ENCODE data around the gene LPCAT1. TPM values are rescaled to one million over a fixed set of nuclear protein-coding genes. Genes with fewer than 3 reads are reported as not detected.

LPCAT1 gene
- total RNA-seq, 2 experiments from 2014 or later = 42.5 to 54.5 TPM

DNA sequence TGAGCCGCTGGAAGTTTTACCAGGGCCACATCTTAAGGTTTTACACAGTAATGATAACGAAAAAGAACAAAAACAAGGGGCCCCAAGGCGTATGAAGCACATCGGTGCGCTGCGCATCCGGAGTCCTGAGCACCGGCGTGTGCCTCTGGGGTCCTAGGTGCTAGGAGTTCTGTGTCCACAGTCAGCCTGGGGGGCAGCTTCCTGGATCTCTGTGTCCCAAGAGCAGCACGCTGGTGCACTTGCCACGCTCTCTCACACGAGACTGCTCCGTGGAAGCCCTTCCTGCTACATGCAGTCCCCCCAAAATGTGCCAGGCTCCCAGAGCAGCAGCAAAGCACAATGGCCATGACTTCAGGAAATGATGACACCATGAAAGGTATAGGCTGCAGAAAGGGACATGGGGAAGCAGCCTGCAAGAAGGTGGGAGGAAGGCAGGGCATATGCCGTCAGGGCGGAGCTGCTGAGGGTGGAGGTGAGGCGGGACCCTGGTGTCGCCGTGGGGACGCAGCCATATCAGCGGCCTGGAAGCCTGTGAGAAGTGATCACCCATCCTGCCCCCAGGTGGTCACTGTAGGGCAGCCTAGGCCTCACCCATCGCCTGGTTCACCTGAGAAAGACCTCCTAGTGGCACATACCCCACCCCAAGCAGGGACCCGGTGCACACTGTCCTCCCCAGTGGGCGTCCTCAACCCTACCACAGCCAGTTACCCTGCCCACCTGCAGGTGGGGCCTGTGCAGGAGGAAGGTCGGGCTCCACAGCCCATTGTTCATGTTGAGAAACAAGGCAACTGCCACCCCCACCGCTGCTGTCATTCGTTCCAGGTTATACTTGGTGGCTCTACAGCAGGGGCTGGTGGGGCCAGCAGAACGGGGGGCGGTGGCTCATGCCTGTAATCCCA lies 54.9 kb downstream of the LPCAT1 start:
- H3K36me3 Mint-ChIP-seq (ENCODE audit: low read depth) = peaks cover 34% of the 10 kb centered on the region
- peaks cover 6% of the 10 kb centered on the region for H3K4me1 Mint-ChIP-seq
- no peak overlapping the region for H3K27ac Mint-ChIP-seq
- no peak for ATAC-seq
- ChIA-PET POLR2A (no interaction called here), CTCF (interaction anchor here (0.7 kb wide), 1 partner anchor 187 kb away, joined by 3 read pairs; no protein-coding TSS in a partner anchor)
- intact Hi-C loops (cut with DNase I, micrococcal nuclease) = loop anchor here in 1 of 2 experiments (1.0 kb wide), 1 partner anchor 301 kb away; no protein-coding TSS in a partner anchor
- no peaks in the 10 kb centered on the region for H3K27me3 Mint-ChIP-seq
- DNase-seq = no peak
- no peak overlapping the region for H3K4me3 Mint-ChIP-seq
- H3K9me3 Mint-ChIP-seq (ENCODE audit: low read depth) = peaks cover 6% of the 10 kb centered on the region

DNA sequence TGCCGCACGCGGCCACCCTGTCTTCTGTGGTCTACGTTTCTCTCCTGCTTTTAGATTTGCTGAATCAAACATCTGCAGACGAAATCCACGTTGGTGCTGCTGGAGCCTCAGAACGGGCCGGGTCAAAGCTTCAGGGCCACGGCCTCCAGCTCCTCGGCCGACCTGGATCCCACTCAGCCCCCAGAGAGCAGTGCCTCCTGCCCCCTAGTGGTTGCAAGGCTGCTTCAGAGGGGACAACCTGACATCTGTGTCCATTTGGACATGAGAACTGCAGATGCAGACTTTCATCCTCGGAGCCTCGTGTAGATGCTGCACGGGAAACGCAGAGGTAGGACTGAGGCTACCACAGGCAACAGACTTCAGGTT lies 55.5 kb downstream of the LPCAT1 start:
- Mint-ChIP-seq H3K27me3 (no peaks in the 10 kb centered on the region), H3K36me3 (ENCODE audit: low read depth) (peaks cover 40% of the 10 kb centered on the region), H3K27ac (no peak overlapping the region), H3K4me1 (peaks cover 6% of the 10 kb centered on the region), H3K9me3 (ENCODE audit: low read depth) (peaks cover 6% of the 10 kb centered on the region), H3K4me3 (no peak overlapping the region)
- no peak for ATAC-seq
- intact Hi-C loops (cut with DNase I, micrococcal nuclease) = loop anchor here in 1 of 2 experiments (1.0 kb wide), 1 partner anchor 300 kb away; no protein-coding TSS in a partner anchor
- ChIA-PET POLR2A (no interaction called here), CTCF (interaction anchor here (0.6 to 1.3 kb wide), 3 partner anchors 67 to 728 kb away, joined by 3 to 4 read pairs (median 4); no protein-coding TSS in a partner anchor)
- DNase-seq = peak; percentile 54

DNA sequence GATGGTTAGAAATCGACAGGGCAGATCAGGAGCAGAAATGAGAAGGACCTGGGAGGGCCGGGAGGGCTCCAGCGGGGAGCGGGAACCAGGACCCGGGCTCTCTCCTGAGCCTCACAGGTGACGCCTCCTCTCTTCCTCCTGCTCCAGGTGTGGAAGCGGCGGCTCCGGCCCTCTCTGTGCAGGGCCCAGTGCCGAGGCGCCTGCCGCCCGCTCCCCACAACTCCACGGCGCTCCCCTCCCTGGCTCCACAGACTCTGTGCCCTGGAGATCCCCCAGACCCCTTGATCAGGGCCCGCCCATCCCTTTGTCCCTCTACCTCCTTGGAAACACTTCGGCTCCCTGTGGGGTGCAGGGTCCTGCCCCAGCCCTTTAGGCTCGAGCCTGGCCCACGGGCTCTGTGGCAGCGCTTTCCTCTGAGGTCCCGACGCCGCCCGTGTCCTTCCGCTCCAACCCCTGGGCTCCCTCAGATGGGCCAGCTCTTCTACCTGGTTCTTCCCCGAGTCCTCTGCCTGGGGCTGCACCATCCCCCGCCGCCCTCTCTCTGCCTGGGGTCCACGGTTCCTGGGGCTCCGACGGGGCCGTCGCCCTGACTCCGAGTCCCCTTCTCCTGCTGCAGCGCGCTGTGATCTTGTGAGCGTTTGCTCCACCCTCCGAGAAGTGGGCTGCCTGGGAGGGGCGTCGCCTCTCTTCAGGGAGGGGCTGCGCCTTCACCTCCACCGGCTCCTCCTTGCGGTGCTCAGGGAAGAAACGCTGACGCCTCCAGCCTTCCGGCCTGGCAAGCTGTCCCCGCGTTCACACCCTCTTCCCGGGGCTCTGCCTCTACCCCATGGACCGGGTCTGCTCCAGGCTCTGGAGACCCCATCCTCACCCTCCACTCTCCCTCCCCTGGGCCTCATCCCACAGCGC lies 56.2 kb downstream of the LPCAT1 start:
- Mint-ChIP-seq H3K4me3 (no peak overlapping the region), H3K9me3 (ENCODE audit: low read depth) (peaks cover 6% of the 10 kb centered on the region), H3K36me3 (ENCODE audit: low read depth) (peaks cover 37% of the 10 kb centered on the region), H3K27me3 (no peaks in the 10 kb centered on the region), H3K4me1 (peaks cover 6% of the 10 kb centered on the region), H3K27ac (no peak overlapping the region)
- DNase-seq (no peak), ATAC-seq (no peak)
- intact Hi-C loops (cut with DNase I, micrococcal nuclease) = loop anchor here in 1 of 2 experiments (1.0 kb wide), 1 partner anchor 299 kb away; no protein-coding TSS in a partner anchor
- ChIA-PET POLR2A (no interaction called here), CTCF (interaction anchor here (0.6 to 1.3 kb wide), 3 partner anchors 68 to 728 kb away, joined by 3 to 4 read pairs (median 4); no protein-coding TSS in a partner anchor)

DNA sequence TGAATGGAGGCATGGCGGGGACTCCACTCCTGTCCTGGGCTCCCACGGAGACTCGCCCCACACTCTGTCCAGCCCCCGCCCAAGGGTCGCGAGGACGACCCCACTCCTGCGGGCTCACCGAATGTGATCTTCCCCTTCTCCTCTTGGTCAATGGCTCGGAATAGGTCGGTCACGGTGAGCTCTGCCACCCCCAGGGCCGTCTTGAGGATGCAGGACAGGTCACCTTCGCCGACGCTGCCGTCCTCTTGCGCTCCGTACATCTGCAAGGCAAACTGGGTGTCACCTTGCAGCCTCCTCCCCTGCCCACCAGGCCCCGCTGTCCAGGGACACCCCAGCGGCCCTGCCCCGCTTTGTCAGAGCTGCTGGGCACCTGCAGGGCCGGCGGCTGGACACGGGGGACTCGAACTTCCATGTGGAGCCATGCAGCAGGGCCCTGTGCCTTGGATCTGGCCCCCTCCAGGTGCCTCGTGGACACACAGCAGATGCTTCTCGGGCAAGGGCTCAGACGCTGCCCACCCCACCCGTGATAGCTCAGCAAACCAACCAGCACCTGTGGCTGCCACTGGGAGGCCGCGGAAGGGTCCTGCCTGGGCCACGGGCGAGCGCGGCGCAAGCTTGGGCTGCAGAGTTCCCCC lies 57.0 kb downstream of the LPCAT1 start:
- POLR2A ChIA-PET = interaction anchor here (1.0 kb wide), 1 partner anchor 37 kb away, joined by 3 read pairs; no protein-coding TSS in a partner anchor
- CTCF ChIA-PET = interaction anchor here (0.9 kb wide), 1 partner anchor 22 kb away, joined by 3 read pairs; no protein-coding TSS in a partner anchor
- Mint-ChIP-seq H3K27me3 (no peaks in the 10 kb centered on the region), H3K4me1 (peaks cover 6% of the 10 kb centered on the region), H3K27ac (no peak overlapping the region), H3K9me3 (ENCODE audit: low read depth) (peaks cover 6% of the 10 kb centered on the region), H3K4me3 (no peak overlapping the region), H3K36me3 (ENCODE audit: low read depth) (peaks cover 46% of the 10 kb centered on the region)
- DNase-seq (no peak), ATAC-seq (no peak)
- intact Hi-C loops (cut with DNase I, micrococcal nuclease) = no loop called here

DNA sequence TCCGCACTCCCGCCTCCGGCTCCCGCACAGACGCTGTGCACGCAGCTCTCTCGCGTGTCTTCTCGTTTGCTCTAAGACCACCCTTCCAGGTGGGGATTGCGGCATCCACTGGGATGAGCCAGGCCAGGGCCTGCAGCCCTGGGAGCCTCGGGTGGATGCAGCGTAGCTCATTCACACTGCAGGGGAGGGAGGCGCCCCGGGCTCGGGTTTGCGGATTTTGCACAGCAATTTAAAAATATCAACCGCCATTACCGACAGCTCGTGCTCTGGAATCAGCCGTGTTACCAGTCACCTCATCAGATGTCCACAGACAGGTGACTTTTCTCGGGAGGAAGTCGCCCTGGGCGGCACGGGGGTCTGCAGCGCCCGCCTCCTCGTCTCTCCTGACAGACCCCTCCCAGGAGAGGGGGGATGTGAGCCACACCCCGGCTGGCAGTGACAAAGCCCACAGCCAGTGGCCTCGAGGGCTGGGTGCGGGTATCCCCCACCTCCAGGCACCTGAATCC lies 57.7 kb downstream of the LPCAT1 start:
- ChIA-PET CTCF (interaction anchor here (0.9 kb wide), 1 partner anchor 23 kb away, joined by 3 read pairs; no protein-coding TSS in a partner anchor), POLR2A (interaction anchor here (1.0 kb wide), 1 partner anchor 37 kb away, joined by 3 read pairs; no protein-coding TSS in a partner anchor)
- no peak for ATAC-seq
- H3K27me3 Mint-ChIP-seq = no peaks in the 10 kb centered on the region
- intact Hi-C loops (cut with DNase I, micrococcal nuclease) = no loop called here
- no peak overlapping the region for H3K4me3 Mint-ChIP-seq
- no peak overlapping the region for H3K27ac Mint-ChIP-seq
- H3K36me3 Mint-ChIP-seq (ENCODE audit: low read depth) = peaks cover 49% of the 10 kb centered on the region
- DNase-seq = no peak
- peaks cover 6% of the 10 kb centered on the region for H3K4me1 Mint-ChIP-seq
- H3K9me3 Mint-ChIP-seq (ENCODE audit: low read depth) = peaks cover 6% of the 10 kb centered on the region

DNA sequence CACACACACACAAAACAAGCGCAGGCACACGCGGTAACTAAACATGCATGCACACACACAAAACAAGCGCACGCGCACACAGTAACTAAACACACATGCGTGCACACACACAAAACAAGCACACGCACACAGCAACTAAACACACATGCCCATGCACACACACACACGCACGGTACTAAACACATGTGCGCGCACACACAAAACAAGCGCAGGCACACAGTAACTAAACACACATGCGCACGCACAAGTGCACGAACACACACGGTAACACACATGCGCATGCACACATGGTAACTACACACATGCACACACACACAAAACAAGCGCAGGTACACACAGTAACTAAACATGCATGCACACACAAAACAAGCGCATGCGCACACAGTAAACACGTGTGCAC lies 58.6 kb downstream of the LPCAT1 start:
- CTCF ChIA-PET = no interaction called here
- intact Hi-C loops (cut with DNase I, micrococcal nuclease) = no loop called here
- no peak for DNase-seq

DNA sequence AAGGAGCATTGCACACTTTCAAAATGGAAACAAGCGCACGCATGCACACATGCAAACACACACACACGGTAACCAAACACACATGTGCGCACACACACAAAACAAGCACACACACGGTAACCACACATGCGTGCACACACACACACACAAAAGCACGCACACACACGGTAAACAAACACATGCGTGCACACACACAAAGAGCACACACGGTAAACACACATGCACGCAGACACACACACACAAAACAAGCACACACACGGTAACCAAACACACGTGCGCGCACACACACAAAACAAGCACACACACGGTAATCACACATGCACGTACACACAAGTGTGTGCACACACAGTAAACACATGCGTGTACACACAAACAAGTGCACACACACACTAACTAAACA lies 59.2 kb downstream of the LPCAT1 start:
- ChIA-PET CTCF (interaction anchor here (0.9 kb wide), 1 partner anchor 26 kb away, joined by 3 read pairs; no protein-coding TSS in a partner anchor), POLR2A (no interaction called here)
- Mint-ChIP-seq H3K4me1 (no peaks in the 10 kb centered on the region), H3K27ac (no peak overlapping the region), H3K4me3 (no peak overlapping the region), H3K9me3 (ENCODE audit: low read depth) (peaks cover 6% of the 10 kb centered on the region), H3K36me3 (ENCODE audit: low read depth) (peaks cover 53% of the 10 kb centered on the region), H3K27me3 (no peaks in the 10 kb centered on the region)
- intact Hi-C loops (cut with DNase I, micrococcal nuclease) = no loop called here
- no peak for ATAC-seq
- no peak for DNase-seq

More for the DNA sequence above, 58.6 kb downstream of the LPCAT1 start:
- H3K4me3 Mint-ChIP-seq = no peak overlapping the region
- ATAC-seq = no peak
- peaks cover 4% of the 10 kb centered on the region for H3K4me1 Mint-ChIP-seq
- H3K9me3 Mint-ChIP-seq (ENCODE audit: low read depth) = peaks cover 6% of the 10 kb centered on the region
- H3K27ac Mint-ChIP-seq = no peak overlapping the region
- POLR2A ChIA-PET = no interaction called here
- H3K27me3 Mint-ChIP-seq = no peaks in the 10 kb centered on the region
- peaks cover 53% of the 10 kb centered on the region for H3K36me3 Mint-ChIP-seq (ENCODE audit: low read depth)

DNA sequence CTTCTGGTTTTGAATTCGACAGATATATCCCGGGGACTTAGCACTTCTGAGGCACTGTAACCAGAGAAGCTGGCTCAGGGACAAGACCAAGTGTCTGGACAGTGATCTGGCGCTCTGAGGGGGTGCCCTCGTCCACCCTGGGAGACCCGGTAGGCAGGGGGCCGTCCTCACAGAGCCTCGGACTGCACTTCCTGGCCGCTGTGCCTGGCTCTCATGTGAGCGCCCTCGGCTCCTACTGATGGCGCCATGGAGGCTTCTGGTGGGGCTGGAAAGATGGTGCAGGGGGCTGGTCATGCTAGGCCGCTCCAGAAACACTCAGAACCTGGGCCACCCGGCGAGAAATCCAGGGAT lies 59.7 kb downstream of the LPCAT1 start:
- intact Hi-C loops (cut with DNase I, micrococcal nuclease) = no loop called here
- Mint-ChIP-seq H3K27me3 (no peaks in the 10 kb centered on the region), H3K36me3 (ENCODE audit: low read depth) (peaks cover 53% of the 10 kb centered on the region), H3K4me3 (no peak overlapping the region), H3K4me1 (no peaks in the 10 kb centered on the region), H3K9me3 (ENCODE audit: low read depth) (peaks cover 6% of the 10 kb centered on the region), H3K27ac (no peak overlapping the region)
- no peak for ATAC-seq
- ChIA-PET CTCF (interaction anchor here (0.7 to 0.9 kb wide), 2 partner anchors 25 to 132 kb away, joined by 3 read pairs; no protein-coding TSS in a partner anchor), POLR2A (no interaction called here)
- DNase-seq = no peak

DNA sequence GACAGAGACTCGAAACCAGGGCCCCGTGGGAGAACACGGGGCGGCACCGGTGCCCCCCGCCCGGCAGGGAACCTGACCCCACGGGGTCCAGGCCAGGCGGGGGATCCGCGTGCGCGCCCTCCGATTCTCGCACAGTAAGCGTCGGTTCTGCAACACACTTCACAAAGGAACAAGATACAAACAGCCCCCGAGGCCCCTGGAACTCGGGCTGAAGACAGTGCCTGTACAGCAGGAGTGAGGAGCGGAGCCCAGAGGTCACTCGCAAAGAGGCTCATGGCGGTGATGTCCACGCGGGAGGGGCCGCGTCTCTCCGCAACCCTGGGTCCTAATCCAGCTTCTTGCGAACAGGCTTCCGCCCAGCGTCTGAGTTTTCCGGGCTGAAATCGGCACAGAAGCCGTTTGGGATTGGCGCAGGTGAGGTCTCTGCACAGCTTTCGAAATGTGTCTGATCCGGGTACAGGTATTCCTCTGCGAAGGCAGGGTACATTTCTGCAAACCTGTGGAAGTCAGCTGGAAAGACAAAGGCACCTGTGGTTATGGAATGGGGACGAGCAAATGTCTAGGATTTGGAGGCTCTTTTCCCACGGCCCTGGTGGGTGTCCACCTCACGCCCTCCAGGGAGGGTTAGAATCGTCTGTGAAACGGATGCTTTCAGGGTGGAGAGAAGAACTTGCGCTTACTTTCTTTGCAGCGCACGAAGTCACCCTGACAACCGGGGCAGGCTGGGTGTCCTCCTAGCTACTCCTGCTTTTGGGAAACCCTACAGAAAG lies 60.2 kb downstream of the LPCAT1 start:
- DNase-seq (peak; percentile 1), ATAC-seq (no peak)
- ChIA-PET POLR2A (no interaction called here), CTCF (interaction anchor here (0.7 to 0.9 kb wide), 2 partner anchors 25 to 132 kb away, joined by 3 read pairs; no protein-coding TSS in a partner anchor)
- Mint-ChIP-seq H3K36me3 (ENCODE audit: low read depth) (peaks cover 53% of the 10 kb centered on the region), H3K9me3 (ENCODE audit: low read depth) (peaks cover 6% of the 10 kb centered on the region), H3K27me3 (no peaks in the 10 kb centered on the region), H3K27ac (no peak overlapping the region), H3K4me3 (no peak overlapping the region), H3K4me1 (no peaks in the 10 kb centered on the region)
- intact Hi-C loops (cut with DNase I, micrococcal nuclease) = no loop called here

DNA sequence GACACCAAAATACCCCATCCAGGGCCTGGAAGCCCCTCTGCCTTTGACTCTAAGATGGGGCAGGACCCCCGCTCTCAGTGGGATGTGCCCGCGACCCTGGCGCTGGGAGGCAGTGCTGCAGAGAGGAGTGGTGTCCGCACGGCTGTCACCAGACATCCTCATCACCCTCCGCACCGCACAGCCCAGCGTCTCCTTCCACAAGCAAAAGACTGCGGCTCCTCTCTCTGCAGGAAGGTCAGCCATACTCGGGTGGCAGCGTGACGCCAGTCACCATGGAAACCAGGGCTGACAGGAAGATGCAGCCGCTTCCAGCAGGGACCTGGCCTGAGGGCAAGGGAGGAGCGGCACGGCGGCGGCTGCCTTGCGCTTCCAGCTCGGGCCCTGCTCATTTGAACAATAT lies 61.4 kb downstream of the LPCAT1 start:
- Mint-ChIP-seq H3K4me1 (no peaks in the 10 kb centered on the region), H3K27me3 (no peaks in the 10 kb centered on the region), H3K36me3 (ENCODE audit: low read depth) (peaks cover 49% of the 10 kb centered on the region), H3K9me3 (ENCODE audit: low read depth) (peaks cover 6% of the 10 kb centered on the region), H3K4me3 (no peak overlapping the region), H3K27ac (no peak overlapping the region)
- ChIA-PET POLR2A (no interaction called here), CTCF (interaction anchor here (0.6 kb wide), 1 partner anchor 182 kb away, joined by 3 read pairs; no protein-coding TSS in a partner anchor)
- no peak for ATAC-seq
- intact Hi-C loops (cut with DNase I, micrococcal nuclease) = no loop called here
- DNase-seq = no peak
